D341Med (cell line): ENCODE data around the gene SHANK1.
A peak's percentile ranks its signal among the peaks of the same experiment; 100 is the strongest.

Experiments used
- DNase-seq: peaks from one replicate; pipeline ENCODE4 v3.0.0; 2012; ENCODE audit warnings: low spot score

SHANK1 gene

DNA sequence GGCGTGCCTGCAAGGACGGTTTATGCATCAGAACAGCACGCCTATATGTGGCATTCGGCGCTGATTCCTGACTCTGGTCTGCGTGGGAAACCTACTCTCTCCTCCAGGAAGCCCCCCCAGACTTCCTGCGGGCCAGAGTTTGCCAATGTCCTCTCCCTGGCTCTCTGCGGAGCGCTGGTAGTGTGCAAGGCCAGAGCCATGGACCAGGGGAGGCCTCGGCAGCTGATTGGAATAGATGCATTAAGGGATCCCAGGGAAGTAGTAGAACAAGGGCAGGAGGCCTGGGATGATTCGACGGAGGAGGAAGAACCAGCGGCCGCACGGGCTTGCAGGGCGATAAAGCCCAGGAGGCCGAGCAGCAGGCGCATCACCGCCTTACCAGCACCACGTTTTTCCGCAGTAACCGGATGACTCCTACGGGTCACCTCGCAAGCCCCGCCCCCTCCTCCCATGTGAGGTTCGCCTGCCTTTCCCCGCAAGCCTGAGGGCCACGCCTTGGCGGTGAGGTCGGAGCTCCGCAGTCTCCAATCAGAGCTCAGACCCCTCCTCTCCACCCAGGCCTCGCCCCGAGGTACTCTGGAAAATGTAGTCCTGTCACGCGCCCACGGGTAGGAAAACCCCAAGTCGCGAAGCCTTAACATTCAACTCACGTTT lies 8.6 kb upstream of the SHANK1 start:
- peak; percentile 26 for DNase-seq

DNA sequence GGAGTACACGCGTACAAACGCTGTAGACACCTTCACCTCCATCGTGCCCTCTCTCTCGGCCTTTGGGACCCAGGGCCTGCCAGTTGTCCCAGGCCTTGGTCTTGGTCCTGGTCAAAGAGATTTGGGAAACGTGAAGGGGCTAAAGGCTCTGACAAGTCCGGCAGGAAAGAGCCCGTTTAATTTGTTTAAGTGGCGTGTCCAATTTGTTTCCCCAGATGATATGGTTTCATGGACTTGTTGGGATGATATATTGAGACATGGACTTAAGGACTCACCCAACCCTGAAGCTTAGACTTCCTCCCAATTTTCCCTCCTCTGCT lies 6.3 kb upstream of the SHANK1 start:
- DNase-seq, result no peak

DNA sequence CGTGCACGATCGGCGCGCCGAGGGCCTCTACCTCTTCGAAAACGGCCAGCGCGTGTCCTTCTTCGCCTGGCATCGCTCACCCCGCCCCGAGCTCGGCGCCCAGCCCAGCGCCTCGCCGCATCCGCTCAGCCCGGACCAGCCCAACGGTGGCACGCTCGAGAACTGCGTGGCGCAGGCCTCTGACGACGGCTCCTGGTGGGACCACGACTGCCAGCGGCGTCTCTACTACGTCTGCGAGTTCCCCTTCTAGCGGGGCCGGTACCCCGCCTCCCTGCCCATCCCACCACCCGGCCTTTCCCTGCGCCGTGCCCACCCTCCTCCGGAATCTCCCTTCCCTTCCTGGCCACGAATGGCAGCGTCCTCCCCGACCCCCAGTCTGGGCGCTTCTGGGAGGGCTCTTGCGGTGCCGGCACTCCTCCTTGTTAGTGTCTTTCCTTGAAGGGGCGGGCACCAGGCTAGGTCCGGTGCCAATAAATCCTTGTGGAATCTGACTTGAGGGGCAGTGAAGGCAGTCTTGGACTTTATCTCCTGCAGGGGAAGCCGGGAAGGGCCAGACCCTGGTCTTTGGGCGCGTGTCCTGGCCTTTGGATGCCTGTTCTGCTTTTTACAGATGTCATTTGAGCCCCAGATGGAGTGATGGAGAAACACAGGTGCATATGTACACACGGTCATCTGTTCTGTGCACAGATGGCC lies 5.8 kb upstream of the SHANK1 start:
- DNase-seq, result no peak

DNA sequence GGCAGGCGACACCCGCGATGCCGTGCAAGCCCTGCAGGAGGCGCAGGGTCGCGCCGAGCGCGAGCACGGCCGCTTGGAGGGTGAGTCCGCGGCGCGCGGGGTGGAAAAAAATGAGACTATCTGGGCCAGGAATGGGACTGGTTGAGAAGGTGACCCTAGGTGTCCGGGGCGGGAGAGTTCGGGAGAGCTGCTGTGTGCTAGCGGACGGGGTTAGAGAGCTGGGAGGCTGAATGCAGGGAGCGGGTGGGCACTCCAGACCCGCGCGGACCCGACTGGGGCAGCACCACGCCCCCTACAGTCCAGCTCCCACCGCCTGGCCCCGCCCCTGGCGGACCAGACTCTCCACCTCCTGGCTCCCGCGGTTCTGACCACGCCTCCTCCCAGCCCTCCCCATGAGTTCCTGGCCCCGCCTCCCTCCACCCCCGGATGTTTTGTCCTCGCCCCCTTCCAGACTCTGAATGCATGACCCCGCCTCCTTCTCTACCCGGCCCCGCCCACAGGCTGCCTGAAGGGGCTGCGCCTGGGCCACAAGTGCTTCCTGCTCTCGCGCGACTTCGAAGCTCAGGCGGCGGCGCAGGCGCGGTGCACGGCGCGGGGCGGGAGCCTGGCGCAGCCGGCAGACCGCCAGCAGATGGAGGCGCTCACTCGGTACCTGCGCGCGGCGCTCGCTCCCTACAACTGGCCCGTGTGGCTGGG lies 5.1 kb upstream of the SHANK1 start:
- peak; percentile 98 for DNase-seq

DNA sequence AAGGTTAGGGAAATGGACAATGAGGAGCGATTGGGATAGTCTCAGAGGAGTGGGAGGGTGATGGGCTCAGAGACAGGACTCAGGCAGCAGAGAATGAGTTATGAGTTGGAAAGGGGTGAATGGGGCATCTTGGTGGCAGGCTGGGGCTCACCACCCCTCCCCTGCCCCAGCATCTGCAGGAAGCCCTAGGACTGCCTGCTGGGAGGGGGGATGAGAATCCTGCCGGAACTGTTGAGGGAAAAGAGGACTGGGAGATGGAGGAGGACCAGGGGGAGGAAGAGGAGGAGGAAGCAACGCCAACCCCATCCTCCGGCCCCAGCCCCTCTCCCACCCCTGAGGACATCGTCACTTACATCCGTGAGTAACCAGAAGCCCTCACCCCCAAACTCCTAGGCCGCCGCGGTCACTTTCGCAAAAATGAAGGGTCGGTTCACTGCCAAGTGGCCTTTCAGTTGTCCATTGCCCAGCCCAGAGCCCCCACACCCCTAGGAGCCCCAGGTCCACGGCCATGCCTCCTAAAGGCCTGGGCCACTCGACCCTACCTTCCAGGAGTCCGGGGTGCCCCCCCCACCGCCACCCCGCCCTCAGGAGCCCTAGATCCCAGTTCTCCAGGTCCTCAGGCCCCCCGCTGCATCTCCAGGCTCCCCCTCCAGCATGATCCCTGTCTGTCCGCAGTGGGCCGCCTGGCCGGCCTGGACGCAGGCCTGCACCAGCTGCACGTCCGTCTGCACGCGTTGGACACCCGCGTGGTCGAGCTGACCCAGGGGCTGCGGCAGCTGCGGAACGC lies 4.3 kb upstream of the SHANK1 start:
- no peak for DNase-seq

DNA sequence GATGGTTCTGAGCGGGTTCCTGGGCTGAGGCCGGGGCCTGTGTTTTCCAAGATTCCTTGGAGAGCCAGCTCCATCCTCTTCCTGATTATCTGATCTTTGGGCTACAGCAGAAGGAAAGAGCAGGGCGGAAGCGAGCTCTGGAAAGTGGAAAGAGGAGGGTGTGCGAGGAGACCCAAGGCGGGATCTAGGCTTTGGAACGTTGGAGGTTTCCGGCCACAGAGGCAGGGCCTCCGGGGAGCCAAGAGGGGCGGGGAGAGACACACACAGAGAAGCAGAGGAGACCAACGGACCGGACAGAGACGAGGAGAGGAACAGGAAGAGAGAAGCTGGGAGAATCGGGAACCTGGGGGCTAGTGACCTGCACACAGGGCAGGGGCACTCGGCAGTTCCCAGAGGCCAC lies 3.5 kb upstream of the SHANK1 start, which contains the start of gene CLEC11A:
Gene CLEC11A (plus strand): TSS at position 296 of the 400 bp plus-strand sequence. CDS start 162 bp downstream, outside the sequence.
- DNase-seq, result no peak

DNA sequence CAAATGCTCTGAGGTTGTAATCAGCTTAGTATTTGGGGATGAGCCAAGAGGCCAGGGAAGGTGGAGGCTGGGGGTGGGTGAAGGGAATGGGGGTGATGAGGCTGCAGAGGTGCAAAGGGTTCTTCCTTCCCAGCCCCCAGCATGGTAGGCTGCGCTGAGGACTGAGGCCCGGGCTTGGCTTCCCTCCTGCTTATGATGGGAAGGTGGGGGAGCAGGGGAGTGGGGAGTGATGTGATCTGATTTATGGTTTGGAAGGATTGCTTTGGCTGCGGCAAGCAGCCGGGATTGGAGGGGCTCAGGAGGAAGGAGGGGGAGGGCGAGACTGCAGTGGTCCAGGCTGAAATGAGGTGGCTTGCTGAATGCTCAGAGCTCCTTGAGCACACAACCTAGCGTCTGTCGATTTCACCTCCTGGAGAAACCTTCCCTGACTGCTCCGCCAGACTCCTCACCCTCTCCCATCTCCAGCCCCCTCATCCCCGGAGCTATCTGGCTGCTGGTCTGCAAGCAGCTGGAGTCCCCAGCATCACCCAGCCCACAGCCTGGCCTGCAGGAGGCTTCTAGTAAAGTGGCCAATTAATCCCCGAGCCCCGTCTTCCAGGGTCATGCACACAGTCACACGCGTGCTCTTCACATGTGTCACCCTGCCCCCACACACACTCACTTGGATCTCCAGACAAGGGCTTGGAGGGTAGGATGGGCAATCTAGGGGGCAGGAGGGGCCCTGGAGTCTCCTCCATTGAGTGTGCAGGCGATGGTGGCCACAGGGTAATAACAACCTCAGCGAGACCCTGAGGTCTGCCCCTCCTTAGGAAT lies 2.8 kb upstream of the SHANK1 start:
- no peak for DNase-seq

DNA sequence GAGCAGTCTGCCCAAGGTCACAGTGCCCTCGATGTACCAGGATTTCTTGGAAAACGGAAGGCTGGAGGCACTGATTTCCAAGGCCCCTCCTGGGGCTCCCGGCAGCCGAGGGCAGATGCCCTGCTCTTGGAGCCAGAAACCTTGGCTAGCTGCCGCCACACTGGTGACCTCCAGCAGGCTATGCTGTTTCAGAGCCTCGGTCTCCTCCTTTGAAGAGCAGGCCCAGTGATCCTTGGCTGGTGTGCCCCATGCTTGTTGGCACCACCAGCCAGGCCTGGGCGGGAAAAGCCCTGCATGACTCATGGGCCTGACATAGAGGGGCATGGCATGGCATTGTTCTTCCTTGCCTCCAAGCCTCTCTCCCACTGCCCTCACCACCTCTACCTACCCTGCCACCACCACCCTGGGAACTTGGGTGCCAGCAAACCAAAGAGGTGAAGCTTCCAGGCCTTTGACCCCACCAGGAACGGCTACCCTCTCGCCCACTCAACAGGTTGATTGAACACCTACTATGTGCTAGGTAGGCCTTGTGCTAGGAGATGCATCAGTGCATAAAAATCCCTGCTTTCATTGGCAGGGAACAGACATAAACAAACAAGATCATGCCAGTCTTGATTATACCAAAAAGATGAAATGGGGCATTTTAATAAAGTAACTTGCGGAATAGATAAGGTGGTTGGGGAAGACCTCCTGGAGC lies 2.0 kb upstream of the SHANK1 start:
- DNase-seq, result no peak

DNA sequence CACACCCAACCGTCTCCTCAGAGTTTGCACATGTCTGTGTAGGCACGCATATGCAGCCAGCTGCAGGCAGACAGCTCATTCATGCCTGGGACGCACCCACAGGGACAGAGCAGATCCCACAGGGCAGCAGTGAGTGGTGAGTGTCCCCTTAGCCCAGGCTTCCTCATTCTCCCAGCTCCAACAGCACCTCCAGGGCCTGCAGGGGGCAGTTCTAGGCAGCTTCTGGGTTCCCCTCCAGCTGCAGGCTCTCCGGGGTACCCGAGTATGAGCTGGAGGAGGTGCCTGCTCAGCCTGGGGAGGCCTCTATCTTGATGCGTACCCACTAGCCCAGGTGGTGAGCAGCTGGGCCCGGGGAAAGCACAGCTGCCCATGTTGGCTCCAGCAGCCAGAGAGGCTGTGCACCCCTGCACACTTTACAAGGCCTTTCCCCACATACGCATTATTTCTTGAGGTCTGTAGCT lies 1.3 kb upstream of the SHANK1 start:
- DNase-seq, result no peak

DNA sequence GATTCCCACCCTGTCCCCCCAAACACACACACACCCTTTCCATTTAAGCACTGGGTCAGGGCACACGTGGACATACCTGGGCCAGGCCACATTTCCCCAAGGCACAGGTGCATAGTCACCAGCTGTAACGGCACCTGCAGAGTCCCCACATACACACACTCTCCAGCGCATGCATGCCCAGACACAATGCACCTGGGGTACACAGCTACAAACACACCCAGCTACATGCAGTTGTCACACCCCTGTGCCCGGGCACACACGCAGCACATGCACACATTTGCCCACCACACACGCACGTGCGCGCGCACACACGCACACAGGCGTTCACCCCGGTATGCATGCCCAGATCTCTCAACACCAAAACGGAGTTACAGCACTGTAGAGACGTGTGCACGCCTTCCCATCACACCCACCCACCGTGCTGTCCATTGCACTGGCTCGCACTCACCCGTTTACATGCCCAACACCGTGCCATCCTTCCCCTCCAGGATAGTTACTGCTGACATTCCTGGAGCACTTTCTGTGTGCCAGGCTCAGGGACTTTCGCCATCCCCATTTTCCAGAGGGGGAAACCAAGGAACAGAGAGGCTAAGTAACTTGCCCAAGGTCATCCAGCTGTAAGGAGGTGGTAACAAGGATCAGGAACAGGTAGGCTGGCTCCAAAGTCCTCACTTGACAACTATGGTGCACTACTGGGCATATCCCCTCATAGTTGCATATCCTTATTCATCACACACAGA lies 749 bp upstream of the SHANK1 start:
- no peak for DNase-seq

DNA sequence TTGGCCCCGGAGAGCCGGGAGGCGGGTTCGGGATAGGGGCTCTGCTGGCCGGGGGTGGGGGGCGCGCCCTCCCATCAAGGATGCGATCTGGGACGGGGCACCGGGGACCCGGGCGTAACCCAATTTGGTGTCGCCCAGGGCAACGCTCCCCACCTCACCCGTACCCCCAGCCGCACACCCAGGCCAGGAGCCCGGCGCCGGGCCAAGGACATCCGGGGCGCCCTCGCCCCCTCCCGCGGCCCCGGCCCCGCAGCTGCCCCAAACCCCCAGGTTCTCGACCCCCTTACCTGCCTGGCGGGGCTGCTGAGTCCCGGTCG lies 525 bp downstream of the SHANK1 start:
- no peak for DNase-seq

DNA sequence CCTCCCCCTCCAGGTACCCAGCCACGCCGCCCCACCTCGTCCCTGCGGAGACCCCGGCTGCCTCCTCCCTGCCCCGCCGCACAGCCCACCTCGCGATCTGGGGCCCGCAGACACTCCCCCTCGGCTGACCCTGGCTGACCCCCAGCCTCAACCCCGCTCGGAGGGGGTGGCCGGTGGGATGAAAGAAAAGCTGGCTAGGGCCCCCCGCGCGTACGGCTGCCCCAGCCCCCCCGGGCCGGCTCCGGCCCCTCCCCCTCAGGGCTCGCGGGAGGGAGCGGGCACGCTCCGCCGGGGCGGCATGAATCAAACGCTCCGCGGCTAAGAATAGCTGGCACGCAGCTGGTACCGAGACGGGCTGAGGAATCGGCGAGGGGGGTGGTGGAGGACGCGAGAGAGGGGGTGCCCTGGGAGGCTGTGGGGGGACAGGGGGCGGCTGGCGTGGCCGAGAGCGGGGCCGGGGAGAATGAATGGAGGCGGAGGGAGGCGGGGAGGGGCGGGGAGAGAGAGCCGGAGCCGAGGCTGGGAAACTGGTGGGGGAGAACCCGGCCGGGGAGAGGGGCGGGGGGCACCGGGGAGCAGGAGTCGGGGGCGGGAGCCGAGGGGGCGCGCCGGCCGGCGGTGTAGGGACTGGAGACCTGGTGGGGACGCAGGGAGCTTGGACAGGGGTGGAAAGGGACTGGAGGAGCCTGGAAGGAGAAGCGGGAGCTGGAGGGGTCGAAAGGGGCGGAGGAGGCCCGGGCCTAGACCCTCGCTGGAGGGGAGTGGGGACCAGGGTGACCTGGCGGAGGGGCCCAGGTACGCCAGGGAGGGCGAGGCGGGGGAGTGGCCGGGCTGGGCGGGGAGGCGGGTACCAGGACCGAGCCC lies 1.1 kb downstream of the SHANK1 start:
- DNase-seq, result no peak

DNA sequence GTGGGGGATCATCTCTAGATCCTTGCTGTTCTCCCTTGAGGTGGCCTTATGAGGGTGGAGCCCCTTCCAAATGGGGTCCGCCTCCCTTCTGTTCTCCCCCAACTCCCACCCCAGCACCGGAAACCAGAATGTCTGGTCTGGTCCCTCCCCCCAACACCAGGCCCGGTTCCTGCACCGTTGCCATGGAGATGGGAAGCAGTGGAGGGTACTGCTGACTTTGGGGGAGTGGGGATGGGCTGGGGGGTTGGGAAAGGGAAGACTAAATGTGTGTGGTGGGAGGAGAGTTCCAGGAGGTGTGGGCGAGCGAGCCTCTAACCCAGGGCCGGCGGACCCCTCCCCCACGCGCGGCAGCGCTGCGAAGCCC lies 1.7 kb downstream of the SHANK1 start:
- DNase-seq, result no peak

DNA sequence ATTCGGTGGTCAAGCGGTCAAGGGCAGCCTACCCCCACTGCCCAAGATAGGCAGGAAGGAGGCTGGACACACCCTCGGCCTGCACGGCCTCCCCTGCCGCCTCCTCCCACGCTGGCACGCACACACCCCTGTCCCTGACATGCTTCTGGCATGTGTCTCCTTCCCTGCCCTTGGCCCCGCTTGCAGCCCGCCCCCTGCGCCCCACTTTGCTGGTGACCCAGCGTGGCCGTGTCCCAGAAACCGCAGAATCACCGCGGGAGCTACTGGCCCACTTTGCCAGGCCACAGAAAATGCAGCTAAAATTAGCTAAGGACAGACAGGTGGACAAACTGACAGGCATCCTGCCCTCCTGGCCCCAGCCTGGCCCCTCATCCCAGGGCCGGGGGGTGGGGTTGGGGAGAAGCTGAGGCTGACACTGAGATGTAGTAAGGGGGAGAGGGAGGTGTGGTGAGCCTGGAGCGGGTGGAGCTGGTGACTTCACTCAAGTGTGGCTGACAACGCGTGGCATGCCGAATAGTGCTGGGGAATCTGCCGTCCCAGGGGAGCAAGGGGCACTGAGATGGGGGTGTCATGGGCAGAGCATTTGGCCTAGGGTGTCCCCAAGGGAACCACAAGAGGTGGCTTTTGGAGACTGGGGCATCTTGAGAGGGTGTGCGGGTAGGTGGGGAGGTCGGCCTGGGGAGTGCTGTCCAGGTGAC lies 2.4 kb downstream of the SHANK1 start:
- no peak for DNase-seq

DNA sequence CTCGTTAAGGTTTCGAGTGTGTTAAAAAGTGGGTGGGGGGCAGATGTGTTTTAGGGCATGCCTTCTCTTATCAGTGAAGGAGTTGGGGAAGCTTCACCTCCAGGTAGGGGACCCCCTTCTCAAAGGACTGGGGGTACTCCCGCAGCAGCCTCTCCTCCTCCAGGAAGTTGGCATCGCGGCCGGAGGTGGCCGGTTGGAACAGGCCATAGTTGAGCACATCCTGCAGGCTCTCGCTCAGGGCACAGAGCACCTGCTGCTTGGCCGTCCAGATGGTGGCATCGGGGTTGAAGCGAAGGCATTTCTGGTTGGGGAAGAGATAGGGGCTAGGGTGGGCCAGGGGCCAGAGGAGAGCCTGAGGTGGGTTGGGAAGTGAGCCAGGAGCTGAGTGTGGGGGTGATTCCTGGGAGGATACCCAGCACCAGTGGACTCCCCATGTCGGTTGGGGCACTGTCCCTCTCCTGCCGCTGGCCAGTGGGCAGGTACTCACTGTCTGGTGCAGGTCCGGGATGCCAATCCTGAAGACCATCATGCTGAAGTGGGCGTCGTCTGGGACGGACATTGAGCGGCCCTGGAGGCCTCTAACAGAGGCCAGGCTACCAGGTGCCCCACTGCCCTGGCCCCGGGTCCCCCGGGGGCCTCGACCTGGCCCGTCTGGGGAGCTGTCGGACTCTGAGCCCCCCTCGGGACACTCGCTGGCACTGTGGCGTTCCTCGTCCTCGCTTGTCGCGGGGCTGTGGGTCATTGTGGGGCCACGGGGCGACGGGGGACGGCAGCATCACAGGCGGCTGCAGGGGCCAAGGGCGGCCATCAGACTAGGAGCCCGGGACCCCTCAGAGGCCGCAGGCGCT lies 3.2 kb downstream of the SHANK1 start:
- no peak for DNase-seq

DNA sequence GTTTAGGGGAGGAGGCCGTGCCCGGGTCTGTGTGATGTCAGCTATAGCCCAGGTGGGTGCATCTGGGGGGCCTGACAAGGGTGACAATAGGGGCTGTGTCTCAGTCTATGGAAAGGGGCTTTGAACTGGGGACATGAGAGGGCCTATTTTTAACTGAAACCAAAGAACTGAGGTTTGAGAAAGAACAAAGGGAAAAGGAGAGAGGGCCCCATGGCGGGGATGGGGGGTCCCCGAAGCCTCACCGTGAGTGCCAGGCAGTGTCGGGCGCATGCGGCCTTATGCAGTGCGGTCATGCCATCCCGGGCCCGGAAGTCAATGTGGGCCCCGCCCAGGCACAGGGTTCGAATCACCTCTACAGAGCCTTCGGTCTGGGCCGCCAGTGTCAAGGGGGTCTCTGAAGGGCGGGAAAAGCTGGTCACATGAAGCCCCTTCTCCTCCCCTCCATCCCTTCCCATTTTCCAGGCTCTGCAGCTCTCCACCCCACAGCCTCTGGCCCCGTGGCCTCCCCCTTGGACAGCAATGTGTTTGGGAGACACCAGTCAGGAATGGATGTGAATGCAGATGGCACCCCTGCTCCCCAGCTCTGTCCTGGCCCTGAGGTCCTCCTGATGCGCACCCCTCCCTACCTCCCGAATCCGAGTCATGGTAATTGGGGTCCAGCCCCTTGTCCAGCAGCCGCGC lies 5.9 kb downstream of the SHANK1 start:
- no peak for DNase-seq

DNA sequence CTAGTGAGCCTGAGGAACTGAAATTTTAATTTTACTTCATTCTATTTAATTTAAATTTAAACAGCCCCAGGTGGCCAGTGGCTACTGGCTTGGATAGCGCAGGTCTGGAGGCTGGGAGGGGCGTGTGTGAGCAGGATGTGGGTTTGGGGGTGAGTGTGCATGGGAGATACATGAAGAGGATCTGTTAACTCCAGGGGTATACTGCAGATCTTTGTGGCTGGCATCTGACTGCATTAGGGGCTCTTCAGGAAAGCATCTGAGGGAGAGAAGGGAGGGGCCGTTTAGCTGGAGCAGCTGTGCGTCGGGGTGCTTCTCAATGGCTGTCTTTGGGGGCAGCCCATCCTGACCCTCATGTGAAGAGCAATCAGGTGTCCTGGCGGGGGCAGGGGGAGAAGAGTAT lies 6.8 kb downstream of the SHANK1 start:
- DNase-seq, result no peak
